Fibroblast of lung (primary cell): Measurements from ENCODE around the gene MBD5. TPM values are rescaled to one million over a fixed set of nuclear protein-coding genes. Genes with fewer than 3 reads are reported as not detected.

ENCODE experiments used
- DNase-seq, 2 donors: peaks; one replicate each; pipeline versions ENCODE4 v3.0.0 to v3.0.0-alpha.2; 2010; ENCODE audit warnings: low read depth in 2 of 2
- H2AFZ ChIP-seq: 2 replicates; pipeline ENCODE4 v1.5.1; 2012; ENCODE audit warnings: low read length, control low read depth, inconsistent platforms
- H3K27ac ChIP-seq: 2 replicates; pipeline ENCODE4 v1.5.1; 2011; ENCODE audit warnings: low read length, control low read depth; ENCODE audit not compliant: insufficient read depth
- H3K27me3 ChIP-seq: 2 replicates; pipeline ENCODE4 v1.5.1; 2011; ENCODE audit warnings: mild to moderate bottlenecking, low read length; ENCODE audit not compliant: control insufficient read depth, insufficient read depth
- H3K36me3 ChIP-seq: 2 replicates; pipeline ENCODE4 v1.5.1; 2011; ENCODE audit warnings: low read length; ENCODE audit not compliant: control insufficient read depth, insufficient read depth
- H3K4me1 ChIP-seq: 2 replicates; pipeline ENCODE4 v1.5.1; 2011; ENCODE audit warnings: low read length; ENCODE audit not compliant: control insufficient read depth, insufficient read depth; ENCODE audit errors: extremely low read depth
- H3K4me2 ChIP-seq: 2 replicates; pipeline ENCODE4 v1.5.1; 2011; ENCODE audit warnings: low read length, control low read depth; ENCODE audit not compliant: insufficient read depth; ENCODE audit errors: extremely low read depth
- H3K4me3 ChIP-seq, 4 experiments: fragments of 200-600 bp in 1 of 4; sonication (generic) in 1 of 4; replicated peaks in 1 of 4; 2 replicates each; pipeline ENCODE4 v1.5.1; 2011 to 2016; ENCODE audit warnings: low read length in 4 of 4, low read depth in 3 of 4, mild to moderate bottlenecking in 3 of 4, control low read depth in 2 of 4, inconsistent platforms in 1 of 4, mixed read lengths in 1 of 4; ENCODE audit not compliant: insufficient read depth in 1 of 4; ENCODE audit errors: control extremely low read depth in 1 of 4
- H3K79me2 ChIP-seq: 2 replicates; pipeline ENCODE4 v1.5.1; 2012; ENCODE audit warnings: mild to moderate bottlenecking, low read length, inconsistent platforms; ENCODE audit not compliant: control insufficient read depth, insufficient read depth
- H3K9ac ChIP-seq: 2 replicates; pipeline ENCODE4 v1.5.1; 2011; ENCODE audit warnings: mild to moderate bottlenecking, low read length, control low read depth; ENCODE audit not compliant: insufficient read depth
- H3K9me3 ChIP-seq: 2 replicates; pipeline ENCODE4 v1.5.1; 2012; ENCODE audit warnings: low read depth, low read length; ENCODE audit not compliant: control insufficient read depth, insufficient read depth
- H4K20me1 ChIP-seq: 2 replicates; pipeline ENCODE4 v1.5.1; 2011; ENCODE audit warnings: low read length; ENCODE audit not compliant: control insufficient read depth, insufficient read depth; ENCODE audit errors: extremely low read depth
- CTCF ChIP-seq, 2 donors: IDR thresholded peaks in 1 of 2; conservative IDR thresholded peaks in 1 of 2; 1 replicate in 1 of 2; 2 replicates in 1 of 2; pipeline ENCODE4 v1.5.1; 2011 to 2012; ENCODE audit warnings: low read length in 2 of 2, control low read depth in 1 of 2, inconsistent platforms in 1 of 2, low read depth in 1 of 2, mild to moderate bottlenecking in 1 of 2
- EZH2 ChIP-seq: IDR thresholded peaks from 2 replicates; pipeline ENCODE4 v1.5.1; 2012; ENCODE audit warnings: low read length, control low read depth, mild to moderate bottlenecking; ENCODE audit errors: missing control alignments
- polyA plus RNA-seq, 2 donors: library from polyadenylated mRNA; depleted of rRNA in 1 of 2; stranded (reverse) in 1 of 2; unstranded in 1 of 2; fragments of >200 nt; gene quantifications; 2 replicates each; pipeline ENCODE4 v1.2.1, GENCODE V29; 2011 to 2012; ENCODE audit warnings: missing spikeins in 1 of 2
- total RNA-seq: library from RNA; depleted of rRNA; stranded (reverse); fragments of >200 nt; gene quantifications from 2 replicates; pipeline ENCODE4 v1.2.1, GENCODE V29; 2014

The MBD5 gene
- total and polyA plus RNA-seq, 2 donors (not counting 1 experiment from before 2014, with no cell fraction given), result 26.1 to 32.4 TPM

- H3K4me1 ChIP-seq, result no peaks in the 10 kb centered on the region
- no peak for TF ChIP-seq CTCF (conservative IDR thresholded peaks at IDR 0.05 in 1 of 2, IDR thresholded peaks at IDR 0.05 in 1 of 2; ENCODE audit: low read depth in 1 of 2, low read length in 2 of 2)
- no peak for TF ChIP-seq EZH2
- H3K27ac ChIP-seq, result no peak overlapping the region
- no peaks in the 10 kb centered on the region for H3K9me3 ChIP-seq
- H3K4me3 ChIP-seq, result peak overlapping the region; percentile 51 to 67 (median 61)
- peak overlapping the region; percentile 99 for H3K4me2 ChIP-seq
- H3K79me2 ChIP-seq, result no peaks in the 10 kb centered on the region
- DNase-seq, result peak in 1 of 2 donors; percentile 60
- H3K36me3 ChIP-seq, result no peaks in the 10 kb centered on the region
- no peak overlapping the region for H3K9ac ChIP-seq
- H2AFZ ChIP-seq, result peak overlapping the region; percentile 98
- H4K20me1 ChIP-seq, result no peaks in the 10 kb centered on the region
- H3K27me3 ChIP-seq, result no peaks in the 10 kb centered on the region
Measured at GRCh38 chr2:148552675-148553331, 531.9 kb downstream of the MBD5 start.

GRCh38 chr2:148553332-148553887, 532.5 kb downstream of the MBD5 start:
- H3K4me2 ChIP-seq, result peak overlapping the region; percentile 99

More at GRCh38 chr2:148553332-148553887, 532.5 kb downstream of the MBD5 start:
- Histone ChIP-seq H3K27me3 (no peaks in the 10 kb centered on the region), H3K4me3 (peak overlapping the region; percentile 51 to 67 (median 61)), H3K79me2 (no peaks in the 10 kb centered on the region), H2AFZ (peak overlapping the region; percentile 98), H3K36me3 (no peaks in the 10 kb centered on the region), H4K20me1 (no peaks in the 10 kb centered on the region), H3K9me3 (no peaks in the 10 kb centered on the region), H3K9ac (no peak overlapping the region), H3K4me1 (no peaks in the 10 kb centered on the region), H3K27ac (no peak overlapping the region)
- no peak for TF ChIP-seq CTCF (conservative IDR thresholded peaks at IDR 0.05 in 1 of 2, IDR thresholded peaks at IDR 0.05 in 1 of 2; ENCODE audit: low read depth in 1 of 2, low read length in 2 of 2)
- no peak for TF ChIP-seq EZH2
- no peak for DNase-seq
